Measurements from ENCODE around the gene MALRD1. TPM values are rescaled to one million over a fixed set of nuclear protein-coding genes. Genes with fewer than 3 reads are reported as not detected.

Gene MALRD1
- total RNA-seq, 4 donors from 2014 or later: 0.33 to 7.5 (median 1.1) TPM

GRCh38 chr10:19701427-19702052 lies 652.9 kb downstream of the MALRD1 start:
- Histone ChIP-seq H3K4me3 (no peak overlapping the region), H3K4me1 (no peaks in the 10 kb centered on the region), H3K27ac (replicated peaks in 1 of 4) (no peak overlapping the region), H3K9me3 (no peaks in the 10 kb centered on the region), H3K36me3 (no peaks in the 10 kb centered on the region), H3K27me3 (no peaks in the 10 kb centered on the region)
- intact Hi-C loops (cut with DNase I): no loop called here
- TF ChIP-seq POLR2AphosphoS5 (IDR thresholded peaks at IDR 0.05): no peak
- no peak for TF ChIP-seq POLR2A (IDR thresholded peaks at IDR 0.05; ENCODE audit: low read depth)
- TF ChIP-seq CTCF (IDR thresholded peaks at IDR 0.05): no peak
- no peak for TF ChIP-seq EP300 (IDR thresholded peaks at IDR 0.05)
- 93% methylated on average over 4 of the region's 4 CpGs for WGBS
- no peak for DNase-seq (ENCODE audit: extremely low spot score)

GRCh38 chr10:19702215-19702614 lies 653.6 kb downstream of the MALRD1 start:
- H3K9me3 ChIP-seq: no peaks in the 10 kb centered on the region
- H3K27ac ChIP-seq (replicated peaks in 1 of 4): no peak overlapping the region
- no peaks in the 10 kb centered on the region for H3K27me3 ChIP-seq
- WGBS: 83% methylated on average over 2 of the region's 2 CpGs
- intact Hi-C loops (cut with DNase I): no loop called here
- DNase-seq (ENCODE audit: extremely low spot score): no peak
- H3K4me1 ChIP-seq: no peaks in the 10 kb centered on the region
- TF ChIP-seq POLR2A (IDR thresholded peaks at IDR 0.05; ENCODE audit: low read depth) (no peak), POLR2AphosphoS5 (IDR thresholded peaks at IDR 0.05) (no peak), EP300 (IDR thresholded peaks at IDR 0.05) (no peak), CTCF (IDR thresholded peaks at IDR 0.05) (no peak)
- H3K4me3 ChIP-seq: no peak overlapping the region
- H3K36me3 ChIP-seq: no peaks in the 10 kb centered on the region

- Histone ChIP-seq H3K27ac (replicated peaks in 1 of 4) (no peak overlapping the region), H3K27me3 (no peaks in the 10 kb centered on the region), H3K4me1 (no peaks in the 10 kb centered on the region), H3K36me3 (no peaks in the 10 kb centered on the region), H3K9me3 (no peaks in the 10 kb centered on the region), H3K4me3 (no peak overlapping the region)
- TF ChIP-seq EP300 (IDR thresholded peaks at IDR 0.05): no peak
- DNase-seq (ENCODE audit: extremely low spot score): no peak
- intact Hi-C loops (cut with DNase I): no loop called here
- 52% methylated on average over 2 of the region's 2 CpGs for WGBS
These were observed 655.9 kb downstream of the MALRD1 start for GRCh38 chr10:19704544-19704943.

GRCh38 chr10:19705250-19705649 lies 656.6 kb downstream of the MALRD1 start:
- WGBS: 82% methylated on average over 6 of the region's 6 CpGs
- DNase-seq (ENCODE audit: extremely low spot score): no peak
- Histone ChIP-seq H3K36me3 (no peaks in the 10 kb centered on the region), H3K4me1 (no peaks in the 10 kb centered on the region), H3K27ac (replicated peaks in 1 of 4) (no peak overlapping the region), H3K9me3 (no peaks in the 10 kb centered on the region), H3K27me3 (no peaks in the 10 kb centered on the region), H3K4me3 (no peak overlapping the region)
- intact Hi-C loops (cut with DNase I): no loop called here
- no peak for TF ChIP-seq EP300 (IDR thresholded peaks at IDR 0.05)
- TF ChIP-seq POLR2AphosphoS5 (IDR thresholded peaks at IDR 0.05): no peak
- no peak for TF ChIP-seq CTCF (IDR thresholded peaks at IDR 0.05)
- no peak for TF ChIP-seq POLR2A (IDR thresholded peaks at IDR 0.05; ENCODE audit: low read depth)

- H3K4me1 ChIP-seq: no peaks in the 10 kb centered on the region
- no peaks in the 10 kb centered on the region for H3K27me3 ChIP-seq
- TF ChIP-seq POLR2A (IDR thresholded peaks at IDR 0.05; ENCODE audit: low read depth) (no peak), CTCF (IDR thresholded peaks at IDR 0.05) (no peak), POLR2AphosphoS5 (IDR thresholded peaks at IDR 0.05) (no peak), EP300 (IDR thresholded peaks at IDR 0.05) (no peak)
- intact Hi-C loops (cut with DNase I): no loop called here
- DNase-seq (ENCODE audit: extremely low spot score): no peak
- H3K9me3 ChIP-seq: peaks cover 0 to 7% (median 3%) of the 10 kb centered on the region in 4 donors
- H3K4me3 ChIP-seq: no peak overlapping the region
- WGBS: 97% methylated on average over 1 of the region's 1 CpG
- H3K36me3 ChIP-seq: no peaks in the 10 kb centered on the region
- no peak overlapping the region for H3K27ac ChIP-seq (replicated peaks in 1 of 4)
These were observed 658.3 kb downstream of the MALRD1 start for GRCh38 chr10:19706904-19707303.
